PC-9 (cell line): ENCODE measurements around the gene DSCAML1.

Experiments
- CTCF ChIP-seq: fragments of 200-600 bp; sonication (generic); conservative IDR thresholded peaks from 2 replicates; pipeline ENCODE4 v1.6.1; 2017; ENCODE audit warnings: mixed run types, antibody characterized with exemption, mild to moderate bottlenecking, moderate library complexity
- EZH2 ChIP-seq: fragments of 200-600 bp; sonication (generic); IDR thresholded peaks from 2 replicates; pipeline ENCODE4 v1.8.0; 2017; ENCODE audit warnings: antibody characterized with exemption, low read depth

- TF ChIP-seq CTCF (no peak), EZH2 (no peak)
Measured at GRCh38 chr11:117413616-117414015, 383.4 kb downstream of the DSCAML1 start.
